C4-2B (cell line): ENCODE measurements around the gene FRMD3.
A peak's percentile ranks its signal among the peaks of the same experiment; 100 is the strongest.

Source experiments
- ZFX ChIP-seq: fragments of 450-650 bp; IDR thresholded peaks from 2 replicates; pipeline ENCODE4 v1.6.1; 2017
- TF ChIP-seq, protein P1 (sequence below): fragments of 450-650 bp; conservative IDR thresholded peaks from 2 replicates; pipeline ENCODE4 v1.5.1; 2017; ENCODE audit warnings: mild to moderate bottlenecking

- TF ChIP-seq, protein P1, sequence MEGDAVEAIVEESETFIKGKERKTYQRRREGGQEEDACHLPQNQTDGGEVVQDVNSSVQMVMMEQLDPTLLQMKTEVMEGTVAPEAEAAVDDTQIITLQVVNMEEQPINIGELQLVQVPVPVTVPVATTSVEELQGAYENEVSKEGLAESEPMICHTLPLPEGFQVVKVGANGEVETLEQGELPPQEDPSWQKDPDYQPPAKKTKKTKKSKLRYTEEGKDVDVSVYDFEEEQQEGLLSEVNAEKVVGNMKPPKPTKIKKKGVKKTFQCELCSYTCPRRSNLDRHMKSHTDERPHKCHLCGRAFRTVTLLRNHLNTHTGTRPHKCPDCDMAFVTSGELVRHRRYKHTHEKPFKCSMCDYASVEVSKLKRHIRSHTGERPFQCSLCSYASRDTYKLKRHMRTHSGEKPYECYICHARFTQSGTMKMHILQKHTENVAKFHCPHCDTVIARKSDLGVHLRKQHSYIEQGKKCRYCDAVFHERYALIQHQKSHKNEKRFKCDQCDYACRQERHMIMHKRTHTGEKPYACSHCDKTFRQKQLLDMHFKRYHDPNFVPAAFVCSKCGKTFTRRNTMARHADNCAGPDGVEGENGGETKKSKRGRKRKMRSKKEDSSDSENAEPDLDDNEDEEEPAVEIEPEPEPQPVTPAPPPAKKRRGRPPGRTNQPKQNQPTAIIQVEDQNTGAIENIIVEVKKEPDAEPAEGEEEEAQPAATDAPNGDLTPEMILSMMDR: peak; percentile 98
- no peak for TF ChIP-seq ZFX
Measured at GRCh38 chr9:83334320-83334719, 203.9 kb downstream of the FRMD3 start.
